CD4-positive, alpha-beta memory T cell (primary cell): ENCODE results near the gene CAMTA1. TPM values are rescaled to one million over a fixed set of nuclear protein-coding genes. Genes with fewer than 3 reads are reported as not detected.

ENCODE experiments used
- CTCF ChIA-PET: fragments of 350-600 bp; sonication (Branson Sonifier 250); formaldehyde crosslinking; loops from one replicate; lab custom pipeline; 2021; ENCODE audit warnings: inconsistent platforms; ENCODE audit not compliant: partially characterized antibody; lab: Charles Lee
- POLR2A ChIA-PET: fragments of 350-600 bp; sonication (Branson Sonifier 250); formaldehyde crosslinking; loops from one replicate; lab custom pipeline; 2021; ENCODE audit not compliant: partially characterized antibody; lab: Charles Lee
- DNase-seq, 5 donors: peaks; one replicate each; pipeline versions ENCODE4 v3.0.0 to v3.0.0-alpha.2; 2020 to 2022; ENCODE audit warnings: mixed read lengths in 1 of 5
- H3K27ac ChIP-seq: one replicate; pipeline ENCODE4 v1.7.0; 2013; ENCODE audit warnings: low read depth, low read length
- H3K27me3 ChIP-seq: 2 replicates; pipeline ENCODE4 v1.7.0; 2013; ENCODE audit warnings: mild to moderate bottlenecking, low read length, moderate library complexity; ENCODE audit not compliant: insufficient read depth
- H3K36me3 ChIP-seq: 2 replicates; pipeline ENCODE4 v1.7.0; 2013; ENCODE audit warnings: mild to moderate bottlenecking, low read length, moderate library complexity; ENCODE audit not compliant: insufficient read depth
- H3K4me1 ChIP-seq: 2 replicates; pipeline ENCODE4 v1.7.0; 2013; ENCODE audit warnings: mild to moderate bottlenecking, low read length, moderate library complexity; ENCODE audit not compliant: insufficient read depth
- H3K4me3 ChIP-seq, 2 donors: one replicate each; pipeline ENCODE4 v1.7.0; 2013; ENCODE audit warnings: low read length in 2 of 2, mild to moderate bottlenecking in 1 of 2
- H3K9me3 ChIP-seq, 2 donors: one replicate each; pipeline ENCODE4 v1.7.0; 2013; ENCODE audit warnings: low read length in 2 of 2, control low read depth in 1 of 2; ENCODE audit not compliant: control insufficient read depth in 1 of 2
- H3K27ac Mint-ChIP-seq, 7 donors: one replicate each; pipeline ENCODE4 v1.8.0; 2020 to 2021; ENCODE audit warnings: mixed read lengths in 7 of 7, mild to moderate bottlenecking in 6 of 7, inconsistent platforms in 3 of 7, moderate library complexity in 3 of 7
- H3K27me3 Mint-ChIP-seq, 2 donors: one replicate each; pipeline ENCODE4 v1.8.0; 2020 to 2021; ENCODE audit warnings: mixed read lengths in 2 of 2
- H3K36me3 Mint-ChIP-seq, 2 donors: one replicate each; pipeline ENCODE4 v1.8.0; 2020 to 2021; ENCODE audit warnings: mixed read lengths in 2 of 2, inconsistent platforms in 1 of 2, mild to moderate bottlenecking in 1 of 2
- H3K4me1 Mint-ChIP-seq, 4 donors: one replicate each; pipeline ENCODE4 v1.8.0; 2020 to 2021; ENCODE audit warnings: mixed read lengths in 4 of 4, mild to moderate bottlenecking in 1 of 4
- H3K4me3 Mint-ChIP-seq, 8 donors: one replicate each; pipeline ENCODE4 v1.8.0; 2020 to 2021; ENCODE audit warnings: mixed read lengths in 8 of 8, mild to moderate bottlenecking in 7 of 8, moderate library complexity in 6 of 8, inconsistent platforms in 3 of 8
- H3K9me3 Mint-ChIP-seq, 8 donors: one replicate each; pipeline ENCODE4 v1.8.0; 2020 to 2021; ENCODE audit warnings: mixed read lengths in 8 of 8, mild to moderate bottlenecking in 5 of 8, inconsistent platforms in 3 of 8, moderate library complexity in 1 of 8
- intact Hi-C: fragments of 100-400 bp; cut with micrococcal nuclease; formaldehyde crosslinking; loops from one replicate; pipeline ENCODE4 v1.15.1; 2023
- polyA plus RNA-seq, 2 donors: library from polyadenylated mRNA; unstranded; fragments of 300-500 nt; fragmentation: Illumina TruSeq; gene quantifications; one replicate each; pipeline ENCODE4 v1.2.3, GENCODE V29; 2021
- total RNA-seq, 2 experiments: library from RNA; stranded (reverse); gene quantifications; one replicate each; pipeline ENCODE4 v1.2.3, GENCODE V29; 2021

CAMTA1 gene
- total and polyA plus RNA-seq, 4 experiments from 2014 or later, result 39.1 to 118 (median 59.9) TPM

DNA sequence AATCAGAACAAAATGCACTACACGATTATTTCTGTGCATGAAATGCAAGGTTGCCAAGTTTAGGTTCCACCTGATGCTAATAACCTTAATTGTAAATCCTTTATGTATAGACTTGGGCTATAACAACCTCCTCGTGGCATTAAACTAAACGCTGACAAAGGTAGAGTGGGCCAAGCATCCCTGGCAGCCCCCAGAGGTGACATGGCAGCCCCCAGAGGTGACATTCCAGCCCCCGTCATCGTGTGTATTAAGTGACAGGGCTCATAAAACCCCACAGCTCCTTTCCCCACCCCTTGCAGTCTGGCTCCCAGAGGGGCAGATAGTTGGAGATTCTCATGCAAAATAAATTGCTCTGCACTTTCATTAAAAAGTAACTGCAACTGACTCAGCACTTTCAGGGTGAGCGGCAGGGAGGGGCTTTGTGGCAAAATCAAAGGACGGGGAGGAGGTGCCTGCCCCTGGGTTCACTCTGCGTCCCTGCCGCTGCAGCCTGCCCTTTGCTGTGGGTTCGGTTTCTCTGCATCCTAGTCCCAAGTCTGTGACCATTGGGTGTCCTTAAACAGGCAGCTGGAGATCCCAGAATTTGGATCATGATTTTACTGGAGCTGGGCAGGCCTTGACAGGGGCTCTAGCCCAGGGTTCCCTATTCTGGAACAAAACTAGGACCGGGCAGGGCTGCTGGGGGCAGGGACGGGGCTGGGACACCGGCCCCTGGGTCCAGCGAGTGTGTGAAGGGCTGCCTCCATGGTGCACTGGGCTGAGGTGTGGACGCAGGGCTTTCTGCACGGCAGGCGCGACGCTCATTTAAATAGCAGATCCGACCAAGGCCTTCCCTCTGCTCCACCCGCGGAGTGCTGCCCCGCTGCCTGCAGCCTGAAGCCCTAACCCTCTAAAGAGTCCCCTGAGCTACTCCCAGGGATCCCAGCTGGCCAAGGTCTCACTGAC is 751.0 kb downstream of the CAMTA1 start:
- ChIA-PET CTCF (no interaction called here), POLR2A (no interaction called here)
- Histone ChIP-seq H3K9me3 (no peaks in the 10 kb centered on the region), H3K36me3 (no peaks in the 10 kb centered on the region), H3K27me3 (no peaks in the 10 kb centered on the region), H3K27ac (no peak overlapping the region), H3K4me1 (no peaks in the 10 kb centered on the region), H3K4me3 (no peak overlapping the region)
- no peak for DNase-seq
- H3K27ac Mint-ChIP-seq, result no peak overlapping the region
- intact Hi-C loops, result no loop called here
- no peak overlapping the region for H3K4me3 Mint-ChIP-seq
- H3K4me1 Mint-ChIP-seq, result no peaks in the 10 kb centered on the region
- H3K27me3 Mint-ChIP-seq, result peaks cover 0 to 8% of the 10 kb centered on the region in 2 donors
- H3K9me3 Mint-ChIP-seq, result peaks cover 0 to 2% (median 0%) of the 10 kb centered on the region in 8 donors
- H3K36me3 Mint-ChIP-seq, result no peaks in the 10 kb centered on the region

DNA sequence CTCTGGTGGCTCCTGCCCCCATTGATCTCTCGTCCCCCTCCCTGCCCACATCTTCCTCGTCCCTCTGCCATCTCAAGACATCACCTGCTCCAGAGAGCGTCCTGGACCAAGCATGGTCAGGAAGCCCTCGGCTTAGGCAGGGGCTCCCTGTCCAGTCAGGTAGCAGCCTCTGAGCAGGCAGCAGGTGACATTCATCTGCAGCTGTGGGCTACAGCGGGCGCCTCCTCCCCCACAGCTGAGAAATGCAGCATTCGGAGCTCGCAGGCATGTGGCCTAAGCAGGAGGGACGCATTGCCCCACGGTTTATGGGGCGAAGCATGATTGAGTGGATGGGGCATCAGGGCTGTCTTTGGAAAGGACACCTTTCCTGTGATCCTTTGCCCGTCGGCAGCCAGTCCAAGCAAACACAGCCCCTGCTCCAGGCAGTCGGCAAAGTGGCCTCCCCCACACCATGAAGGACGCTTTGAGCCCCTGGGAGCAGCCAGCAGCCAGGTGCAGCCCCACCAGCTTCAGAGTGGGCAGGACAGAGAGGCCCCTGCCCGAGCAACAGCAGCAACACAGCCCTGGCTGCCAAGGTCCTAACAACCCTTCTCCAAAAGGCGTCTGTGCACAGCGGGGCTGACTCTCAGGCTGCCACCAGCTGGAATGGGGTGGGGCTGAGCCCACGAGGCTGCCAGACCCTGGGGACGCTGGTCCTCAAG is 751.8 kb downstream of the CAMTA1 start:
- Histone ChIP-seq H3K27me3 (no peaks in the 10 kb centered on the region), H3K4me1 (no peaks in the 10 kb centered on the region), H3K9me3 (no peaks in the 10 kb centered on the region), H3K36me3 (no peaks in the 10 kb centered on the region), H3K27ac (no peak overlapping the region), H3K4me3 (no peak overlapping the region)
- POLR2A ChIA-PET, result no interaction called here
- Mint-ChIP-seq H3K4me1 (no peaks in the 10 kb centered on the region), H3K4me3 (no peak overlapping the region), H3K36me3 (no peaks in the 10 kb centered on the region), H3K27me3 (peaks cover 0 to 9% of the 10 kb centered on the region in 2 donors), H3K27ac (no peak overlapping the region), H3K9me3 (peaks cover 0 to 2% (median 0%) of the 10 kb centered on the region in 8 donors)
- intact Hi-C loops, result no loop called here
- CTCF ChIA-PET, result no interaction called here
- no peak for DNase-seq

DNA sequence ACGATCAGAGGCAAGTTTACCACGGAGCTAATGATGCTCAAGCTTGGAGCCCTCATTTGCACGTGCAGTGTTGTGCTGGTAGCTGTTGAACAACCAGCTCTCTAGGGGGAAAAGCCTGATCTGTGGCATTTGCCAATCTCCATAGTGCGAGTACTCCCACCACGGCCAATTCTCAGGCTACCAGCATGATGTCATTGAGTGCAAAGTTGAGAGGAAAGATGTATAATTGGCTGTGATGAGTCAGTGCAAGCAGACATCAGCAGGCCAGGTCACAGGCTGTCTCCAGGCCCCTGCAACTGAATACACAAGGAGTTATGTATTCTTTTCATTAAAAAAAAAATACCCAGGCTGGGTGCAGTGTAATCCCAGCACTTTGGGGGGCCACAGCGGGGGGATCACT is 752.8 kb downstream of the CAMTA1 start:
- no peak overlapping the region for H3K4me3 ChIP-seq
- CTCF ChIA-PET, result no interaction called here
- H3K27me3 Mint-ChIP-seq, result peaks cover 0 to 10% of the 10 kb centered on the region in 2 donors
- H3K27ac Mint-ChIP-seq, result no peak overlapping the region
- POLR2A ChIA-PET, result no interaction called here
- H3K27ac ChIP-seq, result no peak overlapping the region
- no peaks in the 10 kb centered on the region for H3K4me1 Mint-ChIP-seq
- no peaks in the 10 kb centered on the region for H3K36me3 ChIP-seq
- H3K4me1 ChIP-seq, result no peaks in the 10 kb centered on the region
- no peaks in the 10 kb centered on the region for H3K9me3 ChIP-seq
- H3K36me3 Mint-ChIP-seq, result no peaks in the 10 kb centered on the region
- intact Hi-C loops, result no loop called here
- H3K27me3 ChIP-seq, result no peaks in the 10 kb centered on the region
- H3K9me3 Mint-ChIP-seq, result peaks cover 0 to 4% (median 0%) of the 10 kb centered on the region in 8 donors
- no peak for DNase-seq
- no peak overlapping the region for H3K4me3 Mint-ChIP-seq

DNA sequence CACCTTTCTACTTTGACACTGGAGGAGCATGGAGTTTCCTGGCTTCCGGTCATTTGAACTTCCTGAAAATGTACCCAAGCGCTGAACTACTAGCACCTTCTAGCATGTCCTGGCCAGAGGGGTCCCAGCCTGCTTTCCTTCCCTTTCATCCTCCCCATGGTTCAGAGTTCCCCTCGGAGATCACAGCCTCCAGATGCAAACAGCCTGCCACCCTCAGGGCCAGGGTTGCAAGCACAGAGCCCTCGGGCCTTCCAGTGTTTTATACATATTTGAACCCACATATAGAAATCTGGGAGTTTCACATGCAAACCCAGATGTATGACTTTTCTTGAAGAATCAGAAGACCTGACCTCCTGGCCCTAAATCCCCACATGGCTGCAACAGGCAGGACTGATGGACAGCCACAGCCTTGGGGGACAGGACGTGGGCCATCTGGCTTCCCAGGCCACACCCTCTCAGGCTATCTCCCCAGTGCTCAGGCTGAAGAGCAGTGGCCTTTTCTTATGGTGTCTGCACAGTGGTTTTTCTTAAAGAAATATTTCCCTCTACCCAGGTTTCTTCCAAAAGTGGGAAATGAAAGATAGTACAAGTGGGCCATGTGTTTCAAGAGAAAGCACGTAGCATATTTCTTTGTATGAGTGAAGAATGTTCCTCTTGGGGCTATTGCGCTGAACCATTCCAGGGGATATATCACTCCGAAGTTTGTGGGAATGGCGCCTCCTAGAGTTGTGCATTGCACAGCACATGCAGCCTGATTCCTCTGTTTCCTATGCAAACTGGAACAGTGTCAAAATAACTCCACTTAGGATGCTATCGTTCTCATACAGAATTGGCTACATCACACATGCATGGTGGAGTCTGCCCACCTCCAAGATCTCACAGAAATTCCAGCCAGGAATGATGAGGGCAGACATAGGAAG is 753.9 kb downstream of the CAMTA1 start:
- H3K27me3 Mint-ChIP-seq, result peaks cover 3 to 10% of the 10 kb centered on the region in 2 donors
- Histone ChIP-seq H3K9me3 (no peaks in the 10 kb centered on the region), H3K27ac (no peak overlapping the region), H3K27me3 (no peaks in the 10 kb centered on the region), H3K36me3 (no peaks in the 10 kb centered on the region), H3K4me1 (no peaks in the 10 kb centered on the region), H3K4me3 (no peak overlapping the region)
- no peak overlapping the region for H3K27ac Mint-ChIP-seq
- H3K4me1 Mint-ChIP-seq, result no peaks in the 10 kb centered on the region
- H3K36me3 Mint-ChIP-seq, result no peaks in the 10 kb centered on the region
- ChIA-PET POLR2A (no interaction called here), CTCF (interaction anchor here (1.4 kb wide), 1 partner anchor 11 kb away, joined by 3 read pairs; no protein-coding TSS in a partner anchor)
- no peak for DNase-seq
- peaks cover 0 to 4% (median 0%) of the 10 kb centered on the region in 8 donors for H3K9me3 Mint-ChIP-seq
- intact Hi-C loops, result no loop called here
- no peak overlapping the region for H3K4me3 Mint-ChIP-seq

DNA sequence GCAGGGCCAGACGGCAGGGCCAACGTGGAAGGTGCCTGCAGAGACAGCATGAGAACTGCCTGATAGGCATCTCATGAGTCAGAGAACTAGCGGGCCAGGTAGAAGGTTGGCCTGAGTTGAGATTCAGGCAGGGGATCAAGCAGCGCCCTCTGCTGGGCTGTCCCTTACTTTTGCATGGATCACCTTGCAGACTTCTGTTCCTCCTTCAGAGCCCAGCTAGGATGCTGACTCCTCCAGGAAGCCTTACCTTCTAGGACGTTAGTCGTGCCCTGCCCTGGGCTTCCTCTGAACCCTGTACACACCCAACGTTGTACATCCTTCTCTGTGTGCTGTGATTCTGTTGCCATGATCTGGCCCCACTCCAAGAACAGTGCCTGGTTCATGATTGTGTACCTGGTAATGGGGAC is 754.5 kb downstream of the CAMTA1 start:
- Histone ChIP-seq H3K9me3 (no peaks in the 10 kb centered on the region), H3K27me3 (no peaks in the 10 kb centered on the region), H3K36me3 (no peaks in the 10 kb centered on the region), H3K4me1 (no peaks in the 10 kb centered on the region), H3K4me3 (no peak overlapping the region), H3K27ac (no peak overlapping the region)
- intact Hi-C loops, result no loop called here
- CTCF ChIA-PET, result interaction anchor here (1.4 kb wide), 1 partner anchor 12 kb away, joined by 3 read pairs; no protein-coding TSS in a partner anchor
- peaks cover 8 to 12% of the 10 kb centered on the region in 2 donors for H3K27me3 Mint-ChIP-seq
- DNase-seq, result no peak
- H3K36me3 Mint-ChIP-seq, result no peaks in the 10 kb centered on the region
- H3K9me3 Mint-ChIP-seq, result peaks cover 0 to 4% (median 0%) of the 10 kb centered on the region in 8 donors
- POLR2A ChIA-PET, result no interaction called here
- H3K4me1 Mint-ChIP-seq, result no peaks in the 10 kb centered on the region
- no peak overlapping the region for H3K4me3 Mint-ChIP-seq
- H3K27ac Mint-ChIP-seq, result no peak overlapping the region

DNA sequence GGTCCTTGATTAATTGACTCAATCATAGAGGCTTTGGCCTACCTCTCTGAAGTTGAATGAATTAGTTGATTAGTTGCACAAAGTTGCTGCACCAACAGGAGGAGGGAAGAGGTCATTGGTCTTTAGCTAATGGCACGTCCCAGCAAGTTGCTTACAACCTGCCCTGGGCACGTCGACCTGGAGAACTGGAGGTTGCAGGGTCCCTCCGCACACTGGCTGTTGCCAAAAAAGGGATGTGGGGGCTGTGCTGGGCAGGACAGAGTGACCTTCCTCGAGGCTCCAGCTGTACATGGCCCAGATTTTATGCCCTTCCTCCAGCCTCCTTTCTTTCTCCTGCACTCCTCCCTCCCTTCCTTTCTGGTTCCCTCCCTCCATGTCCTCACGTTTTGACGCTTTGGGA is 755.6 kb downstream of the CAMTA1 start:
- H3K4me1 ChIP-seq, result no peaks in the 10 kb centered on the region
- no peak for DNase-seq
- H3K27me3 ChIP-seq, result no peaks in the 10 kb centered on the region
- H3K27ac ChIP-seq, result no peak overlapping the region
- intact Hi-C loops, result no loop called here
- no peaks in the 10 kb centered on the region for H3K9me3 ChIP-seq
- no peak overlapping the region for H3K4me3 Mint-ChIP-seq
- peaks cover 9 to 12% of the 10 kb centered on the region in 2 donors for H3K27me3 Mint-ChIP-seq
- H3K4me3 ChIP-seq, result no peak overlapping the region
- H3K36me3 Mint-ChIP-seq, result no peaks in the 10 kb centered on the region
- H3K27ac Mint-ChIP-seq, result no peak overlapping the region
- ChIA-PET CTCF (interaction anchor here (1.4 kb wide), 1 partner anchor 13 kb away, joined by 3 read pairs; no protein-coding TSS in a partner anchor), POLR2A (no interaction called here)
- no peaks in the 10 kb centered on the region for H3K4me1 Mint-ChIP-seq
- peaks cover 0 to 4% (median 0%) of the 10 kb centered on the region in 8 donors for H3K9me3 Mint-ChIP-seq
- no peaks in the 10 kb centered on the region for H3K36me3 ChIP-seq
